ENCODE data around the gene ZC3H13.

ZC3H13 gene

GRCh38 chr13:46062185-46062584, 9.6 kb upstream of the ZC3H13 start:
- no peak for DNase-seq (ENCODE audit: low read depth in 1 of 2, low spot score in 1 of 2)

GRCh38 chr13:46059405-46059804, 6.9 kb upstream of the ZC3H13 start:
- no peak for DNase-seq (ENCODE audit: low read depth in 1 of 2, low spot score in 1 of 2)

GRCh38 chr13:46058268-46058667, 5.7 kb upstream of the ZC3H13 start:
- no peak for DNase-seq (ENCODE audit: low read depth in 1 of 2, low spot score in 1 of 2)

GRCh38 chr13:46057256-46058015, 4.9 kb upstream of the ZC3H13 start:
- no peak for DNase-seq (ENCODE audit: low read depth in 1 of 2, low spot score in 1 of 2)

- no peak for DNase-seq (ENCODE audit: low read depth in 1 of 2, low spot score in 1 of 2)
Observed at GRCh38 chr13:46053162-46054012, 841 bp upstream of the ZC3H13 start.

GRCh38 chr13:46051968-46052318, 603 bp downstream of the ZC3H13 start:
- DNase-seq (ENCODE audit: low read depth in 1 of 2, low spot score in 1 of 2), result no peak

GRCh38 chr13:46050771-46051170, 1.8 kb downstream of the ZC3H13 start:
- DNase-seq (ENCODE audit: low read depth in 1 of 2, low spot score in 1 of 2), result no peak

GRCh38 chr13:46045424-46045823, 7.1 kb downstream of the ZC3H13 start:
- no peak for DNase-seq (ENCODE audit: low read depth in 1 of 2, low spot score in 1 of 2)

- DNase-seq (ENCODE audit: low read depth in 1 of 2, low spot score in 1 of 2), result no peak
Observed at GRCh38 chr13:46043647-46044046, 8.9 kb downstream of the ZC3H13 start.

- DNase-seq (ENCODE audit: low read depth in 1 of 2, low spot score in 1 of 2), result no peak
Observed at GRCh38 chr13:46041419-46041839, 11.1 kb downstream of the ZC3H13 start.

GRCh38 chr13:46040763-46041162, 11.8 kb downstream of the ZC3H13 start:
- DNase-seq (ENCODE audit: low read depth in 1 of 2, low spot score in 1 of 2), result no peak

- DNase-seq (ENCODE audit: low read depth in 1 of 2, low spot score in 1 of 2), result no peak
Observed at GRCh38 chr13:46039411-46040182, 12.9 kb downstream of the ZC3H13 start.

GRCh38 chr13:46038296-46038695, 14.2 kb downstream of the ZC3H13 start:
- DNase-seq (ENCODE audit: low read depth in 1 of 2, low spot score in 1 of 2), result no peak

GRCh38 chr13:46035066-46035465, 17.5 kb downstream of the ZC3H13 start:
- no peak for DNase-seq (ENCODE audit: low read depth in 1 of 2, low spot score in 1 of 2)

GRCh38 chr13:46032341-46032740, 20.2 kb downstream of the ZC3H13 start:
- DNase-seq (ENCODE audit: low read depth in 1 of 2, low spot score in 1 of 2), result no peak

- DNase-seq (ENCODE audit: low read depth in 1 of 2, low spot score in 1 of 2), result no peak
Observed at GRCh38 chr13:46031581-46032263, 20.8 kb downstream of the ZC3H13 start.

- no peak for DNase-seq (ENCODE audit: low read depth in 1 of 2, low spot score in 1 of 2)
Observed at GRCh38 chr13:46025157-46025556, 27.4 kb downstream of the ZC3H13 start.

- DNase-seq (ENCODE audit: low read depth in 1 of 2, low spot score in 1 of 2), result no peak
Observed at GRCh38 chr13:46022481-46022880, 30.1 kb downstream of the ZC3H13 start.

- no peak for DNase-seq (ENCODE audit: low read depth in 1 of 2, low spot score in 1 of 2)
Observed at GRCh38 chr13:46016216-46016615, 36.3 kb downstream of the ZC3H13 start.

GRCh38 chr13:46015366-46015765, 37.2 kb downstream of the ZC3H13 start:
- no peak for DNase-seq (ENCODE audit: low read depth in 1 of 2, low spot score in 1 of 2)

- DNase-seq (ENCODE audit: low read depth in 1 of 2, low spot score in 1 of 2), result no peak
Observed at GRCh38 chr13:46012404-46012803, 40.1 kb downstream of the ZC3H13 start.

Data from activated T-helper 1 cell treated with anti-CD3 and anti-CD28 coated beads, Interleukin-2, amount 50 U/mL, for 16 hours (primary cell).